GM18526 (cell line): ENCODE results near the gene EPN2.

Source experiments
- POLR2A ChIP-seq: IDR thresholded peaks from 3 replicates; pipeline ENCODE4 v1.6.1; 2011; ENCODE audit not compliant: insufficient read length; ENCODE audit errors: extremely low read depth

Gene EPN2

DNA sequence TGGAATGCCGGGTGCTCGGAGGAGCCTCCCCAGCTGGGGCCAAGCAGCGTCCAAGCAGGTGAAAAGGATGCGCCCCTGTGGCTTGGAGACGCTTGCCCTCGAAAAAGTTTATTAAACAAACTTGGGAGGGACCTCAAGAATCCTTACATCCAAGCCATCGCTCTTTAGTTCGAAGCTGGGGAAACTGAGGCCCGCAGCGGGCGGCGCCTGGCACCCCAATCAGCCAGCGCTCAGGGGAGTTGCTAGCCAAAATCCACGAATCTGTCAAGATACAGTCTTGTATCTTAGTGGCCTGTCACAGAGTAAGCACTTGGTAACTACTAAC is 125.9 kb downstream of the EPN2 start:
- no peak for TF ChIP-seq POLR2A

DNA sequence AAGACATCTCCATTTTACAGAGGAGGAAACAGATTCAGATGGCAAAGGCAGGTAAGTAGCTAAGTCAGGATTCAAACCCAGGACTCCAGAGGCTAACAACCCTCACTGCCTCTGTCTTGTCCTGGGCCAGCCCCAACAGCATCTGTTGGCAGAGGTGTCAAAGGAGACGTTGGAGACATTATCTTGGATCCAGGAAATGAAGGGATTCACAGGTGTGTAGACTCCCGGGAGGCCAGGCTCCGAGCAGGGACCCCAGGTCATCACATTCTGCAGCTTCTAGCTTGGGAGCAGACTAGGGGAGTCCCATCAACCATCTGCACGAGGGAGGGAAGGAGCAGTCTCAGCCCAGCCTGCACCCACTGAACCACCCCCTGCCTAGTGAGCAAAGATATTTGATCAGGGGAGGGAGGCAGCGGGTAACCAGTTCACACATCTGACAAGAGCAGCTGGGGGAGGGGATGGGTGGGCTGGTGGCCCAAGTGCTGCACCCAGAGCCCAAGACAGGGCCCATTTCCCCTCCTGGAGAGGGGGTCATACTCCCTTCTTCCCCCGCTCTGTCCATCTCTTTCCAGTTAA is 126.4 kb downstream of the EPN2 start:
- no peak for TF ChIP-seq POLR2A

DNA sequence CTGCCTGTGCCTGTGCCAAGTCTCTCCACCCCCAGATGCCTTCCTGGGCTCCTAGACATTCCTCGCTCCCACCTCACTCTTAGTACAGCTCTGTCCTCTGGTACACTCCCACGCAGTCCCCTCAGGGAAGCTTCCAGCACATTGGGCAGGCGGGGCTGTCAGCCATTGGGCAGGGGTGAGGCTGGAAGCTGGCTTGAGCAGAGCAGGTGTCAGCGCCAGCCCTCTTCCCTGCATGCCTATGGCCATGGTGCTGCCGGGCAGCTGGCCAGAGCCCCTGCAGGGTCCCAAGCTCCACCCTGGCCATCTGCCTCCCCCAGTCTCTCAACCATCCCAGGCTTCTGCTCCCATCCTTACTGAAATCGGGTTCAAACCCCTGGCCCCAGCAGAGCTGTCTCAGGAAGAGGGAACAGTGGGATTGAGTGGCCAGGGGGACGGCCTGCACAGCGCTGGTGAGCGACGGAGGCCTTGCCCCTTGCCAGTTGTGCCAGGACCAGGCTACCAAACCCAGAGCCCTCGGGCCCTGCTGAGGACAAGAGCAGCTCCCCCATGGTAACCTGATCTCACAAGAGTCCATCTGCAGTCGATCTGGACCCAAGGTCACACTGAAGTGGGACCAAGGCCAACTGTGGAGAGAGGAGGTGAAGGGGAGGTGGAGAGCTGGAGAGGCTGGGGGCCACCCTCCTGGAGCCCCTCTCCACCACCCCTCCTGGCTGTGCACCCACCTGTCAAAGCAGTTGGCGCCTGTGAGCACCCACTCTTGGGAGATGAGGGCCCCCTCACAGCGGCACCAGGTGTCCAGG is 127.7 kb downstream of the EPN2 start:
- no peak for TF ChIP-seq POLR2A

DNA sequence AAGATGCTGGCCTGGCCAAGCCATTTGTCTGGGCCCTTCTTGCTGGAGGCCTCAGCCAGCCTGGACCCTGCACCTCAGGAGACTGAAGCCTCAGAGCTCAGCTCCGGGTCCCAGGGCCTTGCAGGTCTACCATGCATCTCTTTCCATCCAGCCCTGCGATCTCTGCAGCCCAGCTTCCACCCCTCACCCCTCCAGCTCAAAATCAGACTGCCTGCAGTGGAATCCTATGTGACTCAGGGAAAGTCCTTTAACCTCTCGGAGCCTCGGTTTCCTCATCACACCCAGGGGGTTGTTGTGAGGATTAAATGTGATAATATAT is 128.3 kb downstream of the EPN2 start:
- no peak for TF ChIP-seq POLR2A

DNA sequence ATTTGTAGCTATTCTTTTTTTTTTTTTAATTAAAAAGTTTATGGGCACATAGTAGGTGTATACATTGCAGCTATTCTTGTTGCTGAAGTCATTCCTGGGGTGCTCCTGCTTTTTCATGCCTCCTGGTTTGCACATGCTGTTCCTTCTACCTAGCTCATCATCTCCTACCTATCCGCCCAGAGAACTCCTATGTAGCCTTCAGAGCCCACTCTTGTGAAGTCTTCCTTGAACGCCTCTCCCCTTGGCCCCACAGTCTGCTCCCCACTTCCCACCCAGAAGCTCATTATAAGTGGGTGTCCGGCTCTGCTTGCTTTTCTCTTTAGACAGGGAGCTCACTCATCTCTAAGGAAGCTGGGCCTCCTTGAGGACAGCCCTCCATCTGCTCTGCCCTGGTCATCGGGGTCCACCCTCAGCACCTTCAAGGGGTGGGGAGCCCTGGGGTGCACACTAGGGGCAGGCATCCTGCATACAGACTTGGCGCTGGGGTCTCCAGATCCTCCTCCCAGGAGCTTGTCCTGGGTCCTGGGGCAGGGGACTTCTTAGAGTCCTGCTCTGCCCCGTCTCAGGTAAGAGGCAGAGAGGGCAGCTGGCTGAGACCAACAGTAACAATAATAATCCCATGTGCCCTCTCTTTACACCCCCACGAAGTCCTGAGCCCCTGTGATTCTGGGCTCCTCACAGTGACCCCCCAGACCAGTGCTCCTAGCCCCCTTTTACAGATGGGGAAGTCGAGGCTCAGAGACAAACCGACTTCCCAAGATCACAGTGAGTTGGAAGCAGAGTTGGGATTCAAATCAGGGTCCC is 128.9 kb downstream of the EPN2 start:
- TF ChIP-seq POLR2A, result no peak

DNA sequence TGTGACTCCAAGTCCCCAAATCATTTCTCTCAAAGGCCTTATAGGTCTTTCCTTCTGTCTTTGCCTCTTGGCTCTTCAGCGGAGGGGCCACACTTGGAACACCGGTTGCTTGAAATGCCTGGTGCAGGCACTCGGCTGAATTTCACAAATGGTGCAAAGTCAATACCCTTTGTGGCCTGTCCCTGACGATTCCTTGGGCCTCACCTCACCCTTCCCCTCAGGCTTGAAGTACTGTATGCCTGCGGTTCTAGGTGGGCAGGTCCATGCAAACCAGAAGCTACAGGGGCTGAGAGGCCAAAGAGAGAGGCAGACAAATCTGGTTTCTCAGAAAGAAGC is 129.4 kb downstream of the EPN2 start:
- no peak for TF ChIP-seq POLR2A

DNA sequence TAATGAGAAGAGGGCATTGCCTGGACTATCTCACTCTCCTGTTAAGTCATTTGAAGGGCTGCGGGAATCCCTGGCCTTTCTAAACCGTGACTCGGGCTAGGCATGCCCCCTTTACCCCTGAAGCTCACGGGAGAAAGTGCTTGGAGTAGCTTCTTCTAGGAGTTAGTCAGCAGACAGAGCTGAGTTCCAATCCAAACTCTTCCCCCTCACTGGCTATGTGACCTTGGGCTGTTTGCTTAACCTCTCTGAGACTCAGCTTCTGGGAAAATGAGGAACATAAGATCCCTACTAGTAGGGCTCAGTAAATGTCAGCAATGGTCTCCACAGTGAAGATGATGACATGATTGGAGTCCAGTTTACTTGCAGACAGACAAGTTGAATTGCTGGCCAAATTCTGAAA is 131.1 kb downstream of the EPN2 start:
- TF ChIP-seq POLR2A, result no peak

DNA sequence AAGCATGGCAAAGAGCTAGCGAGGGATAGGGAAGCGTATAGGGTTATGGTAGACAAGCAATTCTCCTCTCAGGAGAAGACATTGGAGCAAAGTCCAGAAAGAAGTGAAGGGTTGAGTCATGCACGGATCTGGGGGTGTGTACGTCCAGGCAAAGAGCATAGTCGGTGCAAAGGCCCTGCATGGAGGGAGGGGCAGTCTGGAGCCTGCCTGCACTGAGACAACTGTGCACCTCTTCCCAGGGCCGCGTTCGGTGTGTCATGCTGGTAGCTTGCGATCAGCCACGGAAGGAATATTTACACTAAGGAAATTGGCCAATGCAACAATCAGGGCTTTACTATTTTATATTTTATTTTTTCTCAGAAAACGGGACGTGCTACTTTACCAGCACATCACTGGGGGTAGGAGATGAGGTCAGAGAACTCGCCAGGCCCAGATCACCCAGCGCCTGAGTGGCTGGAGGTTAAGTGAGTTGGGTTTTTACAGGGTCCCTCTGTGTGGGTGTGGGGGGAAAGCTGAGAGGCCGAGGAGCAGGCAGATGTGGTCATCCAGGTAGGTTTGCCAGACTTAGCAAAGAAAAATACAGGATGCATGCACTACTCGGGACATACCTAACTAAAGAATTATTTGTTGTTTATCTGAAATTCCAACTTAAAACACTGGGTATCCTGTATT is 132.1 kb downstream of the EPN2 start:
- no peak for TF ChIP-seq POLR2A

DNA sequence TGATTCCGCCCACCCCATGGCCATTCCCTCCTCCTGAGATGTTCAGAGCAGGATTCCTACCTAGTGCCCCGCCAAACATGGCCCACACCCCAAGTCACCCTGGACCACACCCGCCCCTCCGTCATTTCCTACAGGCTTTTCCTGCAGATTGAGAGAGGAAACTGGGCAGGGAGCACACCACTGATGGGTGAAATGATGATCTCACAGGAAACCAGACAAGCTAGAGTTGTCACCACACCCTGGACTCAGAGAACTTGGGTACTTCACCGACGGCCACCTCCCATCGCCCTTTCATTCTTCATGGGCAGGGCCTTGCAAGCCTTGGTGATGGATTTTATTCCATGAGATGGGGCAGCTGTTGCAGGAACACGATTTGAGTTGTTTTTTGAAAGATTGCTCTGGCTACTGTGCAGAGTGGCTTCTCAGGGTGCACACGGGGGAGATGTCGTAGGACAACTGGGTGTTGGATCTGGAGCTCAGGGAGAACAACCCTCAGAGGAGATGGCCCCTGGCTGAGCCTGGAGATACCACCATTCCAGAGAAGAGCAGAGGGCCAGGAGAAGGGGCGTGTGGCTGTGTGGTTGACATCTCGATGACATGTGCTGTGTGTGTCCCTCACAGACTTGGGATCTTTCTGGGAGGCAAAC is 132.8 kb downstream of the EPN2 start:
- TF ChIP-seq POLR2A, result no peak

DNA sequence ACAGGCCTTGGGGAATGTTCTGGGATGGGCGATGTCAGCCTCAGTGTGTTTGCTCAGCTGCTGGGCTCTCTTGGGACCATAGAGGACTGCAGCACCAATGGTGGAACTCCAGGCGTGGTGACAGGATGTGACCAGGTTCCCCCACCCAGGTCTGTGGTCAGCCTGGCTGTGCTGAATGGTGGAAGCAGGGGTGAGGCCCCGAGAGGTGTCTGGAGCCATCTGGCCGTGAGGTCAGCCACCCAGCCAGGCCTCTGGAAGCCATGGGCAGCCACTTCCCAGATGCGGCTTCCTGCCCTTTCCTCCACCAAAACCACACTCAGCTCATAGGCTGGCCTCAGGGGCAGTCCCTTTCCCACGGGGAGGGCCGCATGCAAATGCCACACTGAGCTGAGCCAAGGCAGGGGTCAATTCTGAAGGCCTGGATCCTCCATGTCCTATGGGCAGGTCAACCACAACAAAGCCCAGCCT is 133.4 kb downstream of the EPN2 start:
- TF ChIP-seq POLR2A, result no peak

DNA sequence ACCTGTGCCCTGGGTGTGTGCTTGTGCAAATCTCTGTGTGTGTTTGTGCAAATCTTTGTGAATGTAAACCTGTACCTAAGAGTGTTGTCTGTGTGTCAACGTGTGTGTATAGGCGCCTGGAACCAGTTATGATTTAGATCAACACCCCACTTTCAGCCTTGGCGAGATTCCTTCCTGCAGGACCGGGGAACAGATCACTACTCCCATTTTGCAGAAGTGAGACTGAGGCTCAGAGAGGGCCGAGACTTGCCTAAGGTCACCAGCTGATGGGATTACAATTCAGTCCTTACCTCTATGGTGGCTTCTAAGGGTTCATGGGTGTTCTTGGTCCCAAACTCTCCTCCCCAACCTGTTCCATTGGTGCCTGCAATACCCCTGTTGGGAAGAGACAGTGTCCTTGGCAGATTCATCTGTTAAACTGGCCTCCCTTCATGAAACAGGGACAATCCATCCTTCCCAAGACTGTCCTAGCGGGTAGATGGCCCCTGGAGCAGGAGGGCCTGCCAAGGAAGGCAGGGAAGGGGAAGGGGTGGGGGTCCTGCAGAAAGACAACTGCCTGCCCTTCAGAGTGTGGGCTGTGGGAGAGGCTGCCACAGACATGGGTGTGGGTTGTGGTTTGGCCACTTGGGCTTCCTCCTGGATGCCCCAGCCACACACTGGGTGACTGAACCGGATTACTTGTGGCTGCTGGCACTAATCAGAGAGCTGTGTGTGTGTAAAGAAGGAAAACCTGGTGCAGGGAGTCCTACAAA is 134.3 kb downstream of the EPN2 start:
- no peak for TF ChIP-seq POLR2A

DNA sequence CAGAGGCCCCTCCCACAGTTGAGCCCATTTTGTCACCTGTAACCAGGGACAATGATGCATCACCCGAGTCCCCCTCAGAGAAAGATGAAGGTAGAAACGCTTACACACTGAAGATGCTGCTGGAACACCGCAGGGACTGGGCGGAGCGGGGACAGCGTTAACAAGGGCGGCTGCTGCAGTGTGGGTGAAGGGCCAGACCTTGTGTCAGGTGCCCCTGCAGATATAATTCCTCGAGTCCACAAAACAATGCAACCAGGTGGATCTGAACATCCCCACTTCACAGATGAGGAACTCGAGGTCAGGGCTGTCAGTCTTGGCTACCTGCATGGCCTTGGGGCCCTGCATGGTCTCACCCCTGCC is 134.8 kb downstream of the EPN2 start:
- TF ChIP-seq POLR2A, result no peak

DNA sequence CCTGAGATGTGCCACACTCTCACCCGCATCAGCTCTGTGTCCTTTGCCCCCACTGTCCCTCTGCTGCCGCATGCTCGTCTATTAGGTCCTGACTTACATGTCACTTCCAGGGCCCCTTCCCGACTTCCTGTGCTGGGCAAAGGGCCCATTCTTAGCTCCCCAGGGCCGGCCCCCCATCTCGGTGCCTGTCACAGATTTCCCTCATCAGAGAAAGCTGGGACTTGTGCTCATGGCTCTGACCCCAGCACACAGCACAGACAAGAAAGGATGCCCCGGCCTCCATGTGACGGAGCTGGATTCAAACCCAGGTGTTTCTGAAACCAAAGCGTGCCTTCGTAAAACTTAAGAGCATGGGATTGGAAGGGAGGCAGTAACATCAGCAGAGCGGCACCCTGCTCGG is 135.3 kb downstream of the EPN2 start:
- TF ChIP-seq POLR2A, result no peak

DNA sequence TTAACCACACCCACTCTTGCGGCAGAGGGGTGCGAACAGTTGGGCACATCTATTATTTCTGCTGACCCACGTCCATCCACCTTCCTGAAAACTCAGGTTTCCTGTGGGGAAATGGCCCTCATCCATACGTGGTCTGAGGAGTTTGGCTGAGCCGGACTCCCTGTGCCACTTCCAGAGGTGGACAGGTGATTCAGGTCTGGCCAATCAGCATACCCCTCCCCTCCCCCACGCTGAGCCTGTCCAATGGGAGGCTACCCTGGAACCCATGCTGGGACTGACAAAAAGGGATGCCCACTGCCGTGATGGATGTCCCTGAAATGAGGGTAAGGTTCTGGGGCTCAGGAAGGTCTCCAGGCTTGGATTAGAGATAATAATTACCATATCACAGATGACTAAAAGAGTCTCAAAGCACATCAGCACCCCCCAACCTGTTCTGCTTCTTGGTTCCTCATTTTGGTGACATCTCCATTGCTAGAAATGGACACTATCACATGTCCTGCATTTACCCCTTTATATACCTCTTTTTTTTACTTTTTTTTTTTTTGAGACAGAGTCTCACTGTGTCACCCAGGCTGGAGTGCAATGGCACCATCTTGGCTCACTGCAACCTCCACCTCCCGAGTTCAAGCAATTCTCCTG is 135.8 kb downstream of the EPN2 start:
- TF ChIP-seq POLR2A, result no peak
